ENCODE results near the gene SLCO3A1.

The SLCO3A1 gene

GRCh38 chr15:92035551-92035950 is 182.0 kb downstream of the SLCO3A1 start:
- in situ Hi-C loops (cut with MboI; ENCODE audit: low sequenced_read_pairs, unreplicated experiment) = no loop called here
- TF ChIP-seq, protein P1, sequence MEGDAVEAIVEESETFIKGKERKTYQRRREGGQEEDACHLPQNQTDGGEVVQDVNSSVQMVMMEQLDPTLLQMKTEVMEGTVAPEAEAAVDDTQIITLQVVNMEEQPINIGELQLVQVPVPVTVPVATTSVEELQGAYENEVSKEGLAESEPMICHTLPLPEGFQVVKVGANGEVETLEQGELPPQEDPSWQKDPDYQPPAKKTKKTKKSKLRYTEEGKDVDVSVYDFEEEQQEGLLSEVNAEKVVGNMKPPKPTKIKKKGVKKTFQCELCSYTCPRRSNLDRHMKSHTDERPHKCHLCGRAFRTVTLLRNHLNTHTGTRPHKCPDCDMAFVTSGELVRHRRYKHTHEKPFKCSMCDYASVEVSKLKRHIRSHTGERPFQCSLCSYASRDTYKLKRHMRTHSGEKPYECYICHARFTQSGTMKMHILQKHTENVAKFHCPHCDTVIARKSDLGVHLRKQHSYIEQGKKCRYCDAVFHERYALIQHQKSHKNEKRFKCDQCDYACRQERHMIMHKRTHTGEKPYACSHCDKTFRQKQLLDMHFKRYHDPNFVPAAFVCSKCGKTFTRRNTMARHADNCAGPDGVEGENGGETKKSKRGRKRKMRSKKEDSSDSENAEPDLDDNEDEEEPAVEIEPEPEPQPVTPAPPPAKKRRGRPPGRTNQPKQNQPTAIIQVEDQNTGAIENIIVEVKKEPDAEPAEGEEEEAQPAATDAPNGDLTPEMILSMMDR (IDR thresholded peaks at IDR 0.05; ENCODE audit: borderline replicate concordance, control extremely low read depth, extremely low read depth, insufficient read depth, missing control alignments) = no peak
- DNase-seq (ENCODE audit: low spot score) = no peak

DNA sequence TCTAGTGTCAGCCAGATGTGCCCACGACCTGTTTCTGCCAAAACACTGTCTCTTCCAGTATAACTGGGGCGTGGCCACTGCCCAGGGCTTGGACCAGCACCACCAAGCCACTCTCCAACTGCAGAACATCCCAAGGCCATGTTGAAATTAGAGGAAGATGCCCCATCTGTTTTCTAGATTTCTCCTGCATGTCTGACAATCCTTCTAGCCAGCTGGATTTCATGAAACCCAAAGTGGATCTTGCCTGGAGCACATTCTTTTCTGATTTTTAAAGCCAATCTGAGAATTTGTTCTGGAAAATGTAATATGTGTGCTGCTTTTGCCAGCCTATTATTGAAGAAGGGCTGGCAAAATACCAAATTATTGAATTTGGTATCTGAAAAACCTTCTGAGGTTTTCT is 182.5 kb downstream of the SLCO3A1 start:
- TF ChIP-seq, protein P1 (IDR thresholded peaks at IDR 0.05; ENCODE audit: borderline replicate concordance, control extremely low read depth, extremely low read depth, insufficient read depth, missing control alignments) = no peak
- in situ Hi-C loops (cut with MboI; ENCODE audit: low sequenced_read_pairs, unreplicated experiment) = no loop called here
- DNase-seq (ENCODE audit: low spot score) = no peak

GRCh38 chr15:92037491-92037890 is 184.0 kb downstream of the SLCO3A1 start:
- DNase-seq (ENCODE audit: low spot score) = no peak
- TF ChIP-seq, protein P1 (IDR thresholded peaks at IDR 0.05; ENCODE audit: borderline replicate concordance, control extremely low read depth, extremely low read depth, insufficient read depth, missing control alignments) = no peak
- in situ Hi-C loops (cut with MboI; ENCODE audit: low sequenced_read_pairs, unreplicated experiment) = no loop called here

DNA sequence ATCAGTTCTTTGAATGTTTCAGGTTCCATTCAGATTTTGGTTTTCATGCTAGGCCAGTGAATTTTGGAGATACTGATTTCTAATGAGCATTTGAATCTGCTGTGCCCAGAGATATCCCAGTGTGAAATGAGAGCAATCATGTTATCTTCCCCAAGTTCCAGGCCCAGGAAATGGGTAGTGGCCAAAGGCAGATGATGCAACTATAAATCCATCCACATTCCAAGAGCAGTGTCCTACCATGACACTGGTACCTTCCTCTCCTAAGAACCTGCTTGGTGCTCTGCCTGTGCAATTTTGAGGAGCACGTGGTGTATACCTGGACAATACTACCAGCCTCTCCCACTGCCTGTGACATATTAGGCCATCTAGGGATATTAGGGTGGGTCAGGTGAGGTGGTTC is 186.8 kb downstream of the SLCO3A1 start:
- DNase-seq (ENCODE audit: low spot score) = no peak
- TF ChIP-seq, protein P1 (IDR thresholded peaks at IDR 0.05; ENCODE audit: borderline replicate concordance, control extremely low read depth, extremely low read depth, insufficient read depth, missing control alignments) = no peak
- in situ Hi-C loops (cut with MboI; ENCODE audit: low sequenced_read_pairs, unreplicated experiment) = no loop called here

- DNase-seq (ENCODE audit: low spot score) = no peak
- TF ChIP-seq, protein P1 (IDR thresholded peaks at IDR 0.05; ENCODE audit: borderline replicate concordance, control extremely low read depth, extremely low read depth, insufficient read depth, missing control alignments) = no peak
- in situ Hi-C loops (cut with MboI; ENCODE audit: low sequenced_read_pairs, unreplicated experiment) = no loop called here
These were observed 187.9 kb downstream of the SLCO3A1 start for GRCh38 chr15:92041371-92041770.

DNA sequence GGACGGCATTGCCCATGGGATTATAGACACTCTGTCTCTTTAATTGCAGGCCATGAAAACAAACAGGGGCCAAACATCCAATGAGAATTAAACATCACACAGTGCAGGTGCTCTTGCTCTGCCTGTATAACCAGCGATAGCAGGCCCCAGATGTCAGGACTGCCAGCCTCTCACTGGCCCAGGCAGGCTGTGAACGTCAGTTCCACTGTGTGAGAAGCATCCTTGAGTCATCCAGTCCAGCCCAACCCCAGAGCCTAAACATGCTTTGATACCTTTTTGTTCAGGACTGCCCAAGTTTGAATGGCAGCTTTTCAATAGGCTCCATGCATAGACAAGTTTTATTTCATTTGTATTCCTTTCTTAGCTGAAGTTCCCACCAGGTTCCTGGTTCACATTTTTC is 189.8 kb downstream of the SLCO3A1 start:
- TF ChIP-seq, protein P1 (IDR thresholded peaks at IDR 0.05; ENCODE audit: borderline replicate concordance, control extremely low read depth, extremely low read depth, insufficient read depth, missing control alignments) = no peak
- DNase-seq (ENCODE audit: low spot score) = no peak
- in situ Hi-C loops (cut with MboI; ENCODE audit: low sequenced_read_pairs, unreplicated experiment) = no loop called here

All from GM13976 (cell line).